Stimulated activated CD8-positive, alpha-beta memory T cell treated with anti-CD3 and anti-CD28 coated beads, Interleukin-7, amount 100 ng/mL, for 24 hours (primary cell): ENCODE data around the gene MDP1.
A peak's percentile ranks its signal among the peaks of the same experiment; 100 is the strongest.
"Not testable (repeated sequence)": the region's sequence is repeated elsewhere in the genome, so short reads cannot be mapped to it uniquely, and the experiment has no call there.

Experiments
- DNase-seq: peaks from one replicate; pipeline ENCODE4 v3.0.0-alpha.2; 2020; ENCODE audit warnings: low read depth

MDP1 gene

DNA sequence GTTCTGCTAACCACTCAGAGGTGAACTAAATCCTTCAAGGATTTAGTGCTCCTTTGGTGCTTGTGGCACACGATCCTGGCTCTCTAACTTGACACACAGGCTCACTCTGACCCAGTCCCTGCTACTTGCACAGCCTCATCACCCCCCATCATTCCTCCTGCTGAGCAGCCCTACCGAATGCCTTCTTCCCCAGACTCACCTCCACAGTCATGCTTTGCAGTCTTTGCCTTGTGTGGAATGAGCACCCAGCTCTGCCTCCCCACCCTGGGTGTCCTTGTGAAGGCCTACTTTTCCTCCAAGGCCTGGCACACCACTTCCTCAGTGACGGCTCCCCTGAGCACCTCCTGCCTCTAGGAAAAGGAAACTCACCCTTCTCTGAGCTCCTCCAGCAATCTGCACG, 34.5 kb upstream of the MDP1 start:
- DNase-seq = no peak

DNA sequence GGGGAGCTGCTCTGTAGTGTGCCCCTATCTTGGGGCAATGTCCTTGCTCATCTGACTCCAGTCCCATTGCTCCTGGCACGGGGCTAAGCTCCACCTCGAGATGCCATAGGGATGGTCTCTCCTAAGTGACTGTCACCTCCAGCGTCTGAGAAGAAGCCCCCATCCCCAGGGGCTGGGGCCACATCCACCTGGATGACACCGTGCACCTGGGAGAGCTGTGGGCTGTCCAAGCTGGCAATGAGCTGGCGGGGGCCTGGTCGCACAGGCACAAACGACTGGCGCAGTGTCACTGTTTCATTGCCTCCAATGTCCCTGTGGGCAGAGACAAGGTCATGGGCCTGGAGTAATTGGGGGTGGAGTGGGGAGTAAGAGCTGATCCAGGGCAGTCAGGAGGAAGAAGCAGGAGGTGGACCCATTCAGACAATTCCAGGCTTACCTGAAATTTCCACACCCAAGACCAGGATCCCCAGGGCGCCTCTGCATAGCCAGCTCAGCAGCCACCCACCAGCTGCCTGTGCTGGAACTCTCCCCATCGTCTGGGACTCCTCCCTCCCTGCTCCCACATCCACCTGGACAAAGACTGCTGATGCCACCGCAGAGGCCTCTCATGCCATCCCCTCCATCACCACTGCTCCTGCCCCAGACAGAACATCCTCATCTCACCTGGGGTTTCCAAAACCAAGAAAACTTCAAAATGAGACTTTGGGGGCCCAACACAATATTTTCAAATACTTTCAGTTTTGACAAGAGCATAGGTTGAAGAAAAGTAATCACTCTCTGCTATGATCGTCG, 33.6 kb upstream of the MDP1 start:
- DNase-seq = no peak

GRCh38 chr14:24247422-24247821, 31.6 kb upstream of the MDP1 start:
- DNase-seq = no peak

- DNase-seq = no peak
Observed at GRCh38 chr14:24246765-24247212, 30.9 kb upstream of the MDP1 start.

- DNase-seq = not testable (repeated sequence)
Observed at GRCh38 chr14:24245350-24245749, 29.5 kb upstream of the MDP1 start.

- no peak for DNase-seq
Observed at GRCh38 chr14:24243336-24243836, 27.5 kb upstream of the MDP1 start.

GRCh38 chr14:24241829-24242443, 26.1 kb upstream of the MDP1 start:
- peak; percentile 83 for DNase-seq

DNA sequence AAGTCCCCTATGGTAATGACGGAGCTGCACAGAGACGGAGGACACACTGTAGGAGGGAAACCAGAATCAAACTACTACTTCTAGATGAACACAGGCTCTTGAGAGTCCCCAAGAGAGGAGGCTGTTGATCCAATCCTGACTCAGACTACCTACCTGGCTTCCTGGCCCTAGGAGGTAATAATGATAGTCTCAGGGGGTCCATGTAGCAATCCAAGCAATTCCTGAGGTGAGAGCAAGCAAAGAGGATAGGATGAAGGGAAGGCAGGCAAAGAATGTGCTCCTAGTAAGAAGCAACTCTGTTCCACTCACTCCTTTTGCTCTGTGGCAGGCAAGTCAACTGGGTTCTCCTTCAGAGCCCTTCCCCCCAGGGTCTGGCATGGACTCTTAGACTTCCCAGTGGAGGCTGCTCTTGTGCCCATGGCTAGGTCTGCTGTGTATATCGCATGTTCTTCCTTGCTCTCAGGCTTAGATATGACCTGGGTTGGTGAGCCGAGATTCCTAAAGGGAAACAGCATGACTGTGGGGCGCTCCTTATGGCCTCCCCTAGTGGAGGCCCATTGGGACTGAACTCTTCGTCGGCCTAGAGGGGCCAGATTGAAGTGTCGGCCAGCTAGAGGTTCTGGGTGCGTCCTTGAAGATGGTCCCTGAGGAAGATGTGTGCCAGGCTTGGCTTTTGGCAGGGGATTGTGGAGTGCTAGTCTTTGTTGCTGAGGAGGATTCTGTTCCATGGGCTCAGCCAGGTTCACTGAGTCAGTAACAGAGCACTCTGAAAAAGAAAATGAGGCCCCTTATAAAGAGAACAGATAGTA, 24.4 kb upstream of the MDP1 start:
- no peak for DNase-seq

DNA sequence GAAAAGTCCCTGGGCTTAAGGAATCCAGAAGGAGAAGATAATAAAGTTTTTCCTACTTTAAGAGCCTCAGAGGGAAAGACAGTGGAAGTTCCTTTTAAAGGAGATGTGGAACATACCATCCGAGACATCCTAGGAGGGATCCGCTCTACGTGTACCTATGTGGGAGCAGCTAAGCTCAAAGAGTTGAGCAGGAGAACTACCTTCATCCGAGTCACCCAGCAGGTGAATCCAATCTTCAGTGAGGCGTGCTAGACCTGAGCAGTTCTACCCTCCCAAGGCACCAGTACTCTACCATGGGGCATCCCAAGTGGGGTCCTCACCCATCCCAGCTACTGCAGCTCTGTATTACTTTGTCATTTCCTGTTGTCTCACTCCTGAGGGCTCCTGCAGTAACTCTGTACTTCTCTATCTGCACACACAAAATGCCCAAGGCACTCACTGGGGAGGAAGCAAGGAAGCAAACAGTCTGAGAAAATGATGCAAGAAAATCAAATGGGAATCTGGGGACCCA, 22.7 kb upstream of the MDP1 start:
- no peak for DNase-seq

DNA sequence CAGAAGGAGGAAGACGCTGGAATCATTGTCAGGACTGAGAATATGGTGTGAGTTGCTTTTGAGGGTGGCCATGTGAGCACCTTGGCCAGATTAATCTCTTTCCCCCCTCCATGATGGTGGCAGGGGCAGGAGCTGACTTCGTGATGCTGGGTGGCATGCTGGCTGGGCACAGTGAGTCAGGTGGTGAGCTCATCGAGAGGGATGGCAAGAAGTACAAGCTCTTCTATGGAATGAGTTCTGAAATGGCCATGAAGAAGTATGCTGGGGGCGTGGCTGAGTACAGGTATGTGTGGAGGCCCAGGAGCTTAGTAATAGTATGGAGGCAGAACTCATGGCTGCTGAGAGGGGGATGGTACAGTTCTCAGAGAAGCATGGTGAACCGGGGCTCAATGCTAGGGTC, 22.3 kb upstream of the MDP1 start:
- no peak for DNase-seq

DNA sequence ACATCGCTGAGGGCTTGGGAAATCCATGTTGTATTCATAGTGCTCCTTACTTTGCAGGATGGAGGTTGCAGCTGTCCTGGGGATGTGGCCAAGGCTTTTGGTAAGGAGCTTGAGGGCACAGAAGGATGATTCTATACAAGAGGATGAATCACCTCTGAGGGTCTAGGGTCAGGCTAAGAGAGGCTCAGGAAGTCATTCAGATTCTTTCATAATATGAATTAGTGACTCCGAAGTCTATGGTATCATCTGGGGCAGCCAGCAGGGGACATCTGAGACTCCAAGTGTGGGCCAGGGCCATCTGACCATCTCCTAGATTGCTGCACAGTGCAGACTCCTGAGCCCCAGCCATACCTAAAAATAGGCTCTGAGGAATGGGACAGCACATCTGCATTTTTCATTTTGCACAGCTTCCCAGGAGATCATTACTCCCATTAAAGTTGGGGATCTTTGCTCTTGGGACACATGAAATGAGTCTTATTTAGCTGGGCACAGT, 21.6 kb upstream of the MDP1 start:
- no peak for DNase-seq

- no peak for DNase-seq
Observed at GRCh38 chr14:24236689-24237462, 21.0 kb upstream of the MDP1 start.

DNA sequence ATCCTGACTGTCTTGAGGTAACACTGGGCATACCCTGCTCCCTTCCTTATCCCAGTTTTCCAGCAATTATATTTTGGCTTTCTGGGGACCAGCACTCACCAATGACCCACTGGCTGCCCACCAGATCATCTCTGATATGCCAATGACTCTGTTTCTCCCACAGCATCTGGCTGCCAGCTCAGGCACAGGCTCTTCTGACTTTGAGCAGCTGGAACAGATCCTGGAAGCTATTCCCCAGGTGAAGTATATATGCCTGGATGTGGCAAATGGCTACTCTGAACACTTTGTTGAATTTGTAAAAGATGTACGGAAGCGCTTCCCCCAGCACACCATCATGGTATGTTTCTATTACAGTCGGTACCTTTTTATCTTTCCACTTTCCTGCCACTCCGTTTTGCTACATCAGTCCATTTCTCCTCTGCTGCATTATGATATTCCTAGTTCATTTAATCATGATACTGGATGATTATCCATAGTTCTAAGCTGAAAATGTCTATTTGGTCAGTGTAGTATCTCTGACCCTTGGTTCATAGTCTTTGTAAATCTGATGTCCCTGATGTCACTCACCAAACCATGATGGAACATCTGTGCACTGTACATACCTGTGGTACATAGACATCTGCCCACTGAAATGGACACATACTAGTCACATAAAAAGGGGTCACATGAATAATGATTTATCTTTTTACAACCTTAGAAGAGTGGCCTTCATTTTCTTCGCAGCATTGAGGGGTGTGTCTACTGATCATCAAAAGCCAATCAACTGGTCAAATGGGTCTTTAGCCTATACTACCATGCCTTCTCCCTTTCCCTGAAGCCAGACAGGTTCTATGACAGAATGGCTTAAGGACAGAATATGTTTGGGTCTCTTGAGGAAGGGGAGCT, 20.2 kb upstream of the MDP1 start:
- no peak for DNase-seq

- no peak for DNase-seq
Observed at GRCh38 chr14:24234095-24235005, 18.5 kb upstream of the MDP1 start.

- DNase-seq = no peak
Observed at GRCh38 chr14:24233538-24233866, 17.6 kb upstream of the MDP1 start.

GRCh38 chr14:24232645-24233537, 17.0 kb upstream of the MDP1 start, which contains the start of gene GMPR2:
TSS of gene GMPR2 (plus strand) at chr14:24232929. CDS start at chr14:24233254, 325 bp downstream.
- DNase-seq = no peak

DNA sequence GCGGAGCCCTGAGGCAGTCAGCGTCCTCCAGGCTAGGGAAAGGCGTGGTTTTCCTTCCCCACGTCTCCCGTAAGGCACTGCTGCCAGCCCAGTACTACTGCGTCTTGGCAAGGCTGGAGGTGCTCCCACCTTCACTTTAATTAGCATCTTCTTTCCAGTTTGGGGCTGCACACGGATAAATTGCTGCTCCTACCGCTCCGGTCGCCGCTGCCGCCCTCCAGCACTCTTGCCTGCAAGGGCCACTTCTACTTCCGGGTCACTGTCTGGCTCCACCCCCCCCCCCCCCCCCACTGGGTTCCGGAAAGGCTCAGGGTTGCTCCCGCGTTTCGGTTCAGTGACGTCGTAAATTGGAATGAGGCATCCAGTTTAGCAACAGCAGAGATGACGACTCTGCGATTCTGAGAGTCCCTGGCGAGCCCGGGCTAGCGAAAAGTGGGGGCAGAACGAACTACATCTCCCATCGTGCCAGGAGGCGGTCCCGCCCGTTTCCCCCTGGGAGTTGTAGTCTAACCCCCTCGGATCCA, 16.3 kb upstream of the MDP1 start, which contains the start of gene NEDD8:
NEDD8 (minus strand) TSS at position 247 of the 524 bp plus-strand sequence; CDS start at position 147, 100 bp downstream.
- peak; percentile 81 for DNase-seq
